ENCODE measurements around the gene ICAM4. TPM values are rescaled to one million over a fixed set of nuclear protein-coding genes. Genes with fewer than 3 reads are reported as not detected.
"Not testable (repeated sequence)": the region's sequence is repeated elsewhere in the genome, so short reads cannot be mapped to it uniquely, and the experiment has no call there.

ICAM4 gene
- 9.0 and 9.4 TPM in 2 replicates for total RNA-seq (2022)
- Bru-seq, nascent RNA = percentile 64 among the genes with signal in this experiment
- BruChase-seq, experiment 1, labeled RNA remaining after a 2-hour chase = percentile 67 among the genes with signal in this experiment
- BruChase-seq, experiment 2, labeled RNA remaining after a 6-hour chase = percentile 74 among the genes with signal in this experiment
- long read RNA-seq, transcript ICAM4-202 (3 exons, 1,278 nt) = major isoform, 25 of 37 reads
- long read RNA-seq, partial matches to known transcripts = 5 of 37 reads
- long read RNA-seq, other reads (novel, unspliced or antisense) = 2 of 37 reads

- peak; percentile 74 to 75 for DNase-seq
- TSS peak; percentile 22 for BruUV-seq (replicated peaks)
- Histone ChIP-seq H3K27me3 (replicated peaks; ENCODE audit: control insufficient read depth, insufficient read depth, low read length) (no peaks in the 10 kb centered on the region), H3K4me1 (peaks cover 53% of the 10 kb centered on the region), H3K36me3 (ENCODE audit: control insufficient read depth, insufficient read depth, low read length) (peaks cover 3% of the 10 kb centered on the region; the same call in 1 of the 2 replicates), H3K9me3 (no peaks in the 10 kb centered on the region), H3K4me3 (ENCODE audit: low read depth, low read length) (peak within 1 kb of the TSS; percentile 51)
- Mint-ChIP-seq H3K9me3 (ENCODE audit: unreplicated experiment) (no peaks in the 10 kb centered on the region), H3K4me3 (ENCODE audit: unreplicated experiment) (peak within 1 kb of the TSS; percentile 87), H3K27me3 (ENCODE audit: insufficient read depth, unreplicated experiment) (peaks cover 7% of the 10 kb centered on the region), H3K4me1 (ENCODE audit: low read depth, unreplicated experiment) (peaks cover 24% of the 10 kb centered on the region), H3K27ac (ENCODE audit: unreplicated experiment) (peak within 1 kb of the TSS; percentile 33), H3K36me3 (ENCODE audit: insufficient read depth, unreplicated experiment) (peaks cover 17% of the 10 kb centered on the region)
- intact Hi-C loops (cut with micrococcal nuclease; ENCODE audit: unreplicated experiment) = loop anchor here (2.0 to 5.0 kb wide), 2 partner anchors 16 to 45 kb away; partner anchors contain the start of genes ICAM1 and RAVER1
- ChIA-PET POLR2A (interaction anchor here (0.6 to 1.1 kb wide), 3 partner anchors 16 to 47 kb away, joined by 3 to 5 read pairs (median 4); partner anchors contain the start of gene ICAM1), CTCF (interaction anchor here (0.9 to 2.8 kb wide), 3 partner anchors 17 to 102 kb away, joined by 4 to 34 read pairs (median 6); partner anchors contain the start of gene ICAM1)
- TF ChIP-seq, protein P1, sequence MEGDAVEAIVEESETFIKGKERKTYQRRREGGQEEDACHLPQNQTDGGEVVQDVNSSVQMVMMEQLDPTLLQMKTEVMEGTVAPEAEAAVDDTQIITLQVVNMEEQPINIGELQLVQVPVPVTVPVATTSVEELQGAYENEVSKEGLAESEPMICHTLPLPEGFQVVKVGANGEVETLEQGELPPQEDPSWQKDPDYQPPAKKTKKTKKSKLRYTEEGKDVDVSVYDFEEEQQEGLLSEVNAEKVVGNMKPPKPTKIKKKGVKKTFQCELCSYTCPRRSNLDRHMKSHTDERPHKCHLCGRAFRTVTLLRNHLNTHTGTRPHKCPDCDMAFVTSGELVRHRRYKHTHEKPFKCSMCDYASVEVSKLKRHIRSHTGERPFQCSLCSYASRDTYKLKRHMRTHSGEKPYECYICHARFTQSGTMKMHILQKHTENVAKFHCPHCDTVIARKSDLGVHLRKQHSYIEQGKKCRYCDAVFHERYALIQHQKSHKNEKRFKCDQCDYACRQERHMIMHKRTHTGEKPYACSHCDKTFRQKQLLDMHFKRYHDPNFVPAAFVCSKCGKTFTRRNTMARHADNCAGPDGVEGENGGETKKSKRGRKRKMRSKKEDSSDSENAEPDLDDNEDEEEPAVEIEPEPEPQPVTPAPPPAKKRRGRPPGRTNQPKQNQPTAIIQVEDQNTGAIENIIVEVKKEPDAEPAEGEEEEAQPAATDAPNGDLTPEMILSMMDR (IDR thresholded peaks at IDR 0.05; ENCODE audit: insufficient read depth in 1 of 2, low read depth in 1 of 2, low read length in 1 of 2, severe bottlenecking in 1 of 2, unreplicated experiment in 1 of 2) = no peak
Observed at GRCh38 chr19:10286803-10287737, at the start of gene ICAM4. Gene ICAM4 (plus strand): TSS chr19:10286955. CDS start chr19:10287013, 58 bp downstream.

- TF ChIP-seq, protein P1 (IDR thresholded peaks at IDR 0.05; ENCODE audit: insufficient read depth in 1 of 2, low read depth in 1 of 2, low read length in 1 of 2, severe bottlenecking in 1 of 2, unreplicated experiment in 1 of 2) = no peak
- H3K4me1 ChIP-seq = peaks cover 15% of the 10 kb centered on the region
- Mint-ChIP-seq H3K36me3 (ENCODE audit: insufficient read depth, unreplicated experiment) (peaks cover 9% of the 10 kb centered on the region), H3K4me3 (ENCODE audit: unreplicated experiment) (no peak overlapping the region), H3K27ac (ENCODE audit: unreplicated experiment) (no peak overlapping the region), H3K27me3 (ENCODE audit: insufficient read depth, unreplicated experiment) (no peaks in the 10 kb centered on the region), H3K4me1 (ENCODE audit: low read depth, unreplicated experiment) (no peaks in the 10 kb centered on the region), H3K9me3 (ENCODE audit: unreplicated experiment) (no peaks in the 10 kb centered on the region)
- no peak overlapping the region for H3K4me3 ChIP-seq (ENCODE audit: low read depth, low read length)
- ChIA-PET POLR2A (no interaction called here), CTCF (no interaction called here)
- no peak for DNase-seq
- intact Hi-C loops (cut with micrococcal nuclease; ENCODE audit: unreplicated experiment) = no loop called here
- no TSS peak for BruUV-seq (replicated peaks)
- no peaks in the 10 kb centered on the region for H3K27me3 ChIP-seq (replicated peaks; ENCODE audit: control insufficient read depth, insufficient read depth, low read length)
- no peaks in the 10 kb centered on the region for H3K36me3 ChIP-seq (ENCODE audit: control insufficient read depth, insufficient read depth, low read length)
- H3K9me3 ChIP-seq = no peaks in the 10 kb centered on the region
Observed at GRCh38 chr19:10237702-10238101, 49.1 kb upstream of the ICAM4 start.

DNA sequence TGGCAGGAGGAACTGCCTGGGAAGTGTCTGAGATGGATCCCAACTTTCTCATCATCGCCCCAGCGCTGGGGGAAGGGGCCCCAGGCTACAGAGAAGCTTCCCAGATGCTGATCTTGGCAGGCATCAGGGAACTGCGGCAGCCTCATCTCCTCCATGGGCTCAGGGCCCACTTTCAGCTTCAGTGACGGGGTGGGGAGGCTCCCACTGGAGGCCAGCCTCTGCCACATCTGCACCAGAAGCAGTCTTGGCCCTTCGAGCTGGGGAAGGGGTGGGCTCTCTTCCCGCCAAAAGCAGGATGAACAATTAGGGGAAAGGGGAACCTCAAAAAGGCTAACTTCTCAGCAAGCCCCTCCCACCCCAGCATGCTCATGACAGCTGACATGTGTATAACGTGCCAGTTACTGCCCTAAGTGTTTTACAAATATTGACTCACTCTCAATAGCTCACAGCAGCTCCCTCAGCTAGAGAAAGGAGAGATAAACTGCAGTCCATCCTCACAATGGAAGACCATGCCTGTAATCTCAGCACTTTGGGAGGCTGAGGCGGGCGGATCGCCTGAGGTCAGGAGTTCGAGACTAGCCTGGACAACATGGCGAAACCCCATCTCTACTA is 48.5 kb upstream of the ICAM4 start:
- H3K27me3 ChIP-seq (replicated peaks; ENCODE audit: control insufficient read depth, insufficient read depth, low read length) = no peaks in the 10 kb centered on the region
- H3K27ac Mint-ChIP-seq (ENCODE audit: unreplicated experiment) = no peak overlapping the region
- BruUV-seq (replicated peaks) = no TSS peak
- H3K4me1 Mint-ChIP-seq (ENCODE audit: low read depth, unreplicated experiment) = no peaks in the 10 kb centered on the region
- POLR2A ChIA-PET = interaction anchor here (0.6 kb wide), 1 partner anchor 21 kb away, joined by 3 read pairs; no protein-coding TSS in a partner anchor
- H3K36me3 Mint-ChIP-seq (ENCODE audit: insufficient read depth, unreplicated experiment) = peaks cover 9% of the 10 kb centered on the region
- TF ChIP-seq, protein P1 (IDR thresholded peaks at IDR 0.05; ENCODE audit: insufficient read depth in 1 of 2, low read depth in 1 of 2, low read length in 1 of 2, severe bottlenecking in 1 of 2, unreplicated experiment in 1 of 2) = no peak
- no peak overlapping the region for H3K4me3 ChIP-seq (ENCODE audit: low read depth, low read length)
- DNase-seq = peak; percentile 50 to 56
- H3K36me3 ChIP-seq (ENCODE audit: control insufficient read depth, insufficient read depth, low read length) = no peaks in the 10 kb centered on the region
- H3K4me1 ChIP-seq = peaks cover 15% of the 10 kb centered on the region
- H3K27me3 Mint-ChIP-seq (ENCODE audit: insufficient read depth, unreplicated experiment) = no peaks in the 10 kb centered on the region
- intact Hi-C loops (cut with micrococcal nuclease; ENCODE audit: unreplicated experiment) = no loop called here
- CTCF ChIA-PET = interaction anchor here (0.5 to 1.0 kb wide), 3 partner anchors 12 to 22 kb away, joined by 3 to 4 read pairs (median 3); no protein-coding TSS in a partner anchor
- H3K9me3 Mint-ChIP-seq (ENCODE audit: unreplicated experiment) = no peaks in the 10 kb centered on the region
- H3K4me3 Mint-ChIP-seq (ENCODE audit: unreplicated experiment) = no peak overlapping the region
- H3K9me3 ChIP-seq = no peaks in the 10 kb centered on the region

- H3K4me3 Mint-ChIP-seq (ENCODE audit: unreplicated experiment); H3K4me3 ChIP-seq (ENCODE audit: low read depth, low read length); intact Hi-C loops (cut with micrococcal nuclease; ENCODE audit: unreplicated experiment); H3K27me3 Mint-ChIP-seq (ENCODE audit: insufficient read depth, unreplicated experiment); H3K9me3 ChIP-seq; H3K36me3 ChIP-seq (ENCODE audit: control insufficient read depth, insufficient read depth, low read length); H3K4me1 Mint-ChIP-seq (ENCODE audit: low read depth, unreplicated experiment); H3K27me3 ChIP-seq (replicated peaks; ENCODE audit: control insufficient read depth, insufficient read depth, low read length); CTCF ChIA-PET; H3K27ac Mint-ChIP-seq (ENCODE audit: unreplicated experiment); H3K9me3 Mint-ChIP-seq (ENCODE audit: unreplicated experiment); H3K36me3 Mint-ChIP-seq (ENCODE audit: insufficient read depth, unreplicated experiment); DNase-seq; BruUV-seq (replicated peaks): not testable (repeated sequence)
- POLR2A ChIA-PET = interaction anchor here (0.6 kb wide), 1 partner anchor 8 kb away, joined by 5 read pairs; no protein-coding TSS in a partner anchor
- H3K4me1 ChIP-seq = peaks cover 15% of the 10 kb centered on the region
Observed at GRCh38 chr19:10241826-10242449, 44.8 kb upstream of the ICAM4 start.
